H1 (cell line): ENCODE data around the gene SLC35F3.

Experiments used
- BRCA1 ChIP-seq: IDR thresholded peaks from 2 replicates; pipeline ENCODE4 v1.6.1; 2012; ENCODE audit warnings: low read depth, low read length, improper control_type of control experiment
- CREB1 ChIP-seq: IDR thresholded peaks from 2 replicates; pipeline ENCODE4 v1.6.1; 2012; ENCODE audit warnings: inconsistent platforms
- EP300 ChIP-seq, 2 experiments: IDR thresholded peaks; 1 replicate in 1 of 2; 2 replicates in 1 of 2; pipeline ENCODE4 v1.6.1; 2011 to 2012; ENCODE audit warnings: low read depth in 2 of 2, low read length in 2 of 2, mild to moderate bottlenecking in 2 of 2, borderline replicate concordance in 1 of 2, inconsistent platforms in 1 of 2, moderate library complexity in 1 of 2
- EZH2 ChIP-seq: fragments of 200-600 bp; sonication (generic); IDR thresholded peaks from 2 replicates; pipeline ENCODE4 v1.7.1; 2012; ENCODE audit warnings: low read depth, mild to moderate bottlenecking, moderate library complexity, low read length, inconsistent platforms; ENCODE audit not compliant: severe bottlenecking
- KDM1A ChIP-seq: fragments of 200-600, 300-600 bp; sonication (generic); IDR thresholded peaks from 2 replicates; pipeline ENCODE4 v1.7.1; 2016; ENCODE audit warnings: mild to moderate bottlenecking, low read length, borderline replicate concordance
- POLR2A ChIP-seq, 2 experiments: IDR thresholded peaks; 1 replicate in 1 of 2; 2 replicates in 1 of 2; pipeline ENCODE4 v1.6.1; 2011; ENCODE audit warnings: low read depth in 2 of 2, low read length in 2 of 2, mild to moderate bottlenecking in 2 of 2; ENCODE audit errors: control extremely low read depth in 1 of 2
- POLR2AphosphoS5 ChIP-seq: IDR thresholded peaks from 2 replicates; pipeline ENCODE4 v1.6.1; 2011; ENCODE audit warnings: low read depth, low read length
- RFX5 ChIP-seq: IDR thresholded peaks from 2 replicates; pipeline ENCODE4 v1.6.1; 2011; ENCODE audit warnings: low read depth, low read length, improper control_type of control experiment, borderline replicate concordance
- SP1 ChIP-seq: IDR thresholded peaks from 2 replicates; pipeline ENCODE4 v1.6.1; 2011; ENCODE audit warnings: low read depth, low read length
- TAF1 ChIP-seq: IDR thresholded peaks from 2 replicates; pipeline ENCODE4 v1.6.1; 2011; ENCODE audit warnings: mild to moderate bottlenecking, low read depth, low read length
- TCF12 ChIP-seq: IDR thresholded peaks from 2 replicates; pipeline ENCODE4 v1.6.1; 2011; ENCODE audit warnings: low read depth, mild to moderate bottlenecking, low read length
- YY1 ChIP-seq: IDR thresholded peaks from 2 replicates; pipeline ENCODE4 v1.6.1; 2011; ENCODE audit warnings: low read depth, mild to moderate bottlenecking, low read length
- TF ChIP-seq, protein P1 (sequence below), 3 experiments: IDR thresholded peaks; 1 replicate in 2 of 3; 2 replicates in 1 of 3; pipeline versions ENCODE4 v1.5.1 to v1.6.1; 2011; ENCODE audit warnings: low read length in 3 of 3, mild to moderate bottlenecking in 3 of 3, inconsistent platforms in 2 of 3, low read depth in 1 of 3, moderate library complexity in 1 of 3; ENCODE audit not compliant: insufficient read depth in 1 of 3; ENCODE audit errors: control extremely low read depth in 1 of 3
- TF ChIP-seq, protein P2 (sequence below): IDR thresholded peaks from 2 replicates; pipeline ENCODE4 v1.6.1; 2012; ENCODE audit warnings: inconsistent platforms

DNA sequence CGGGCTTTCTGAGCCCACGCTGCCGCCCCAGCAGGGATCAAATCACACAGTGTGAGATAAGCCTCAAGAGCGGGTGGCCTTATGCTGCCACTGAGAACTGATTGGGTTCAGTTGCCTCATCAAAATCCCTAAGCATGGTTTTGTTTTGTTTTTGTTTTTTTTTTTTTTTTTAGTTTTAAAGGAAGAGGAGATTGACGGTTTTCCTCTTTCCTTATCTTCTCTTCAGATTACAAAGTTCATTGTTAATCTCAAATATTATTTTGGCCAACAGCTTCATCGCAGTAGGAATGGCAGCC, 469.4 kb downstream of the SLC35F3 start:
- TF ChIP-seq EP300 (IDR thresholded peaks at IDR 0.05; ENCODE audit: borderline replicate concordance in 1 of 2, low read depth in 2 of 2, low read length in 2 of 2): no peak
- no peak for TF ChIP-seq BRCA1
- TF ChIP-seq SP1: no peak
- TF ChIP-seq TAF1: no peak
- no peak for TF ChIP-seq POLR2AphosphoS5
- TF ChIP-seq, protein P1, sequence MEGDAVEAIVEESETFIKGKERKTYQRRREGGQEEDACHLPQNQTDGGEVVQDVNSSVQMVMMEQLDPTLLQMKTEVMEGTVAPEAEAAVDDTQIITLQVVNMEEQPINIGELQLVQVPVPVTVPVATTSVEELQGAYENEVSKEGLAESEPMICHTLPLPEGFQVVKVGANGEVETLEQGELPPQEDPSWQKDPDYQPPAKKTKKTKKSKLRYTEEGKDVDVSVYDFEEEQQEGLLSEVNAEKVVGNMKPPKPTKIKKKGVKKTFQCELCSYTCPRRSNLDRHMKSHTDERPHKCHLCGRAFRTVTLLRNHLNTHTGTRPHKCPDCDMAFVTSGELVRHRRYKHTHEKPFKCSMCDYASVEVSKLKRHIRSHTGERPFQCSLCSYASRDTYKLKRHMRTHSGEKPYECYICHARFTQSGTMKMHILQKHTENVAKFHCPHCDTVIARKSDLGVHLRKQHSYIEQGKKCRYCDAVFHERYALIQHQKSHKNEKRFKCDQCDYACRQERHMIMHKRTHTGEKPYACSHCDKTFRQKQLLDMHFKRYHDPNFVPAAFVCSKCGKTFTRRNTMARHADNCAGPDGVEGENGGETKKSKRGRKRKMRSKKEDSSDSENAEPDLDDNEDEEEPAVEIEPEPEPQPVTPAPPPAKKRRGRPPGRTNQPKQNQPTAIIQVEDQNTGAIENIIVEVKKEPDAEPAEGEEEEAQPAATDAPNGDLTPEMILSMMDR (IDR thresholded peaks at IDR 0.05; ENCODE audit: control extremely low read depth in 1 of 3, insufficient read depth in 1 of 3, low read depth in 1 of 3, low read length in 3 of 3): no peak
- no peak for TF ChIP-seq TCF12
- TF ChIP-seq YY1: no peak
- no peak for TF ChIP-seq KDM1A
- TF ChIP-seq POLR2A (IDR thresholded peaks at IDR 0.05; ENCODE audit: control extremely low read depth in 1 of 2, low read depth in 2 of 2, low read length in 2 of 2): no peak
- TF ChIP-seq CREB1: no peak
- TF ChIP-seq, protein P2, sequence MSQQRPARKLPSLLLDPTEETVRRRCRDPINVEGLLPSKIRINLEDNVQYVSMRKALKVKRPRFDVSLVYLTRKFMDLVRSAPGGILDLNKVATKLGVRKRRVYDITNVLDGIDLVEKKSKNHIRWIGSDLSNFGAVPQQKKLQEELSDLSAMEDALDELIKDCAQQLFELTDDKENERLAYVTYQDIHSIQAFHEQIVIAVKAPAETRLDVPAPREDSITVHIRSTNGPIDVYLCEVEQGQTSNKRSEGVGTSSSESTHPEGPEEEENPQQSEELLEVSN: no peak
- TF ChIP-seq EZH2: no peak
- no peak for TF ChIP-seq RFX5
